OCI-LY1 (cell line): Measurements from ENCODE around the gene MBD6.

Experiments
- H2AFZ ChIP-seq: fragments of 200-600 bp; sonication (generic), shearing (Covaris generic); 2 replicates; pipeline ENCODE4 v1.6.0; 2014; ENCODE audit warnings: antibody characterized with exemption, mild to moderate bottlenecking, low read length
- H3F3A ChIP-seq: fragments of 200-600 bp; sonication (generic), shearing (Covaris generic); 2 replicates; pipeline ENCODE4 v1.6.0; 2014; ENCODE audit warnings: mild to moderate bottlenecking, antibody characterized with exemption, low read length, moderate library complexity; ENCODE audit not compliant: insufficient read depth
- H3K27ac ChIP-seq: fragments of 200-600 bp; sonication (generic); 2 replicates; pipeline ENCODE4 v1.5.1; 2014; ENCODE audit warnings: low read length, mixed run types, mild to moderate bottlenecking, low read depth; ENCODE audit not compliant: poor library complexity, severe bottlenecking
- H3K27me3 ChIP-seq: fragments of 200-600 bp; sonication (generic); 2 replicates; pipeline ENCODE4 v1.6.0; 2014; ENCODE audit warnings: antibody characterized with exemption, mild to moderate bottlenecking, low read length, moderate library complexity; ENCODE audit not compliant: insufficient read depth
- H3K36me3 ChIP-seq: fragments of 200-600 bp; sonication (generic); 2 replicates; pipeline ENCODE4 v1.6.1; 2014; ENCODE audit warnings: mild to moderate bottlenecking, antibody characterized with exemption, low read length, moderate library complexity, mixed read lengths; ENCODE audit not compliant: insufficient read depth
- H3K4me1 ChIP-seq: fragments of 200-600 bp; sonication (generic); 2 replicates; pipeline ENCODE4 v1.5.1; 2014; ENCODE audit warnings: mild to moderate bottlenecking, low read length, moderate library complexity; ENCODE audit not compliant: insufficient read depth, severe bottlenecking
- H3K4me2 ChIP-seq: fragments of 200-600 bp; sonication (generic), shearing (Covaris generic); 2 replicates; pipeline ENCODE4 v1.6.1; 2014; ENCODE audit warnings: low read length
- H3K4me3 ChIP-seq: fragments of 200-600 bp; sonication (generic); 2 replicates; pipeline ENCODE4 v1.5.1; 2014; ENCODE audit warnings: low read length, low read depth, mild to moderate bottlenecking, mixed read lengths; ENCODE audit not compliant: poor library complexity, severe bottlenecking
- H3K79me2 ChIP-seq: fragments of 200-600 bp; shearing (Covaris generic); 2 replicates; pipeline ENCODE4 v1.6.1; 2016; ENCODE audit warnings: mixed run types, low read length, mixed read lengths; ENCODE audit not compliant: insufficient read depth
- H3K9ac ChIP-seq: fragments of 200-600 bp; sonication (generic), shearing (Covaris generic); 2 replicates; pipeline ENCODE4 v1.6.1; 2014; ENCODE audit warnings: mild to moderate bottlenecking, low read length, mixed read lengths
- H3K9me2 ChIP-seq: fragments of 200-600 bp; sonication (generic), shearing (Covaris generic); 2 replicates; pipeline ENCODE4 v1.6.1; 2014; ENCODE audit warnings: low read depth, mild to moderate bottlenecking, low read length, mixed read lengths
- H3K9me3 ChIP-seq: fragments of 200-600 bp; shearing (Covaris generic); 2 replicates; pipeline ENCODE4 v1.6.1; 2014; ENCODE audit warnings: low read length, mixed read lengths
- H4K20me1 ChIP-seq: fragments of 200-600 bp; sonication (generic), shearing (Covaris generic); 2 replicates; pipeline ENCODE4 v1.6.0; 2016; ENCODE audit warnings: mild to moderate bottlenecking, low read length; ENCODE audit not compliant: insufficient read depth
- CTCF ChIP-seq: fragments of 200-600 bp; sonication (generic), shearing (Covaris generic); IDR thresholded peaks from 2 replicates; pipeline ENCODE4 v1.5.1; 2017; ENCODE audit warnings: mild to moderate bottlenecking, antibody characterized with exemption, low read length, moderate library complexity, mixed read lengths
- EZH2 ChIP-seq: fragments of 200-600 bp; sonication (generic), shearing (Covaris generic); IDR thresholded peaks from 2 replicates; pipeline ENCODE4 v1.8.0; 2017; ENCODE audit warnings: borderline replicate concordance, mixed run types, mild to moderate bottlenecking, antibody characterized with exemption, low read length, moderate library complexity, mixed read lengths

Gene MBD6

GRCh38 chr12:57483466-57483865 lies 39.2 kb upstream of the MBD6 start:
- Histone ChIP-seq H3K9me2 (no peaks in the 10 kb centered on the region), H3K79me2 (peaks cover 5% of the 10 kb centered on the region), H3K9me3 (no peaks in the 10 kb centered on the region), H3K4me1 (peaks cover 32% of the 10 kb centered on the region), H2AFZ (no peak overlapping the region), H3K4me2 (no peak overlapping the region), H3K27me3 (no peaks in the 10 kb centered on the region), H3F3A (no peaks in the 10 kb centered on the region), H3K27ac (no peak overlapping the region), H3K9ac (no peak overlapping the region), H3K4me3 (no peak overlapping the region), H3K36me3 (no peaks in the 10 kb centered on the region), H4K20me1 (no peaks in the 10 kb centered on the region)
- TF ChIP-seq CTCF (no peak), EZH2 (no peak)

- no peak for TF ChIP-seq EZH2
- no peak for TF ChIP-seq CTCF
- H3K4me2 ChIP-seq: no peak overlapping the region
Observed at GRCh38 chr12:57485695-57486094, 36.9 kb upstream of the MBD6 start.

GRCh38 chr12:57487055-57487596 lies 35.5 kb upstream of the MBD6 start:
- 0 out of 2 replicates have a peak overlapping the region, but pooled peaks have one; percentile 5 for H2AFZ ChIP-seq

More at GRCh38 chr12:57485695-57486094, 36.9 kb upstream of the MBD6 start:
- no peaks in the 10 kb centered on the region for H3K9me3 ChIP-seq
- H3K36me3 ChIP-seq: peaks cover 18% of the 10 kb centered on the region
- no peak overlapping the region for H2AFZ ChIP-seq
- no peaks in the 10 kb centered on the region for H3K9me2 ChIP-seq
- no peak overlapping the region for H3K9ac ChIP-seq
- no peak overlapping the region for H3K4me3 ChIP-seq
- H3F3A ChIP-seq: no peaks in the 10 kb centered on the region
- no peaks in the 10 kb centered on the region for H3K27me3 ChIP-seq
- peaks cover 21% of the 10 kb centered on the region for H3K4me1 ChIP-seq
- peaks cover 16% of the 10 kb centered on the region for H3K79me2 ChIP-seq
- H4K20me1 ChIP-seq: no peaks in the 10 kb centered on the region
- no peak overlapping the region for H3K27ac ChIP-seq

More at GRCh38 chr12:57487055-57487596, 35.5 kb upstream of the MBD6 start:
- Histone ChIP-seq H3K27ac (no peak overlapping the region), H3K9me3 (no peaks in the 10 kb centered on the region), H3K4me3 (peak overlapping the region; percentile 97), H3K9ac (peak overlapping the region; percentile 8; the same call in 1 of the 2 replicates), H3F3A (no peaks in the 10 kb centered on the region), H3K4me2 (peak overlapping the region; percentile 43), H3K79me2 (peaks cover 16% of the 10 kb centered on the region), H3K4me1 (peaks cover 17% of the 10 kb centered on the region), H3K27me3 (no peaks in the 10 kb centered on the region), H3K36me3 (peaks cover 32% of the 10 kb centered on the region), H3K9me2 (no peaks in the 10 kb centered on the region), H4K20me1 (no peaks in the 10 kb centered on the region)
- TF ChIP-seq EZH2 (no peak), CTCF (no peak)
